ENCODE data around the gene CEACAM21.

The CEACAM21 gene

DNA sequence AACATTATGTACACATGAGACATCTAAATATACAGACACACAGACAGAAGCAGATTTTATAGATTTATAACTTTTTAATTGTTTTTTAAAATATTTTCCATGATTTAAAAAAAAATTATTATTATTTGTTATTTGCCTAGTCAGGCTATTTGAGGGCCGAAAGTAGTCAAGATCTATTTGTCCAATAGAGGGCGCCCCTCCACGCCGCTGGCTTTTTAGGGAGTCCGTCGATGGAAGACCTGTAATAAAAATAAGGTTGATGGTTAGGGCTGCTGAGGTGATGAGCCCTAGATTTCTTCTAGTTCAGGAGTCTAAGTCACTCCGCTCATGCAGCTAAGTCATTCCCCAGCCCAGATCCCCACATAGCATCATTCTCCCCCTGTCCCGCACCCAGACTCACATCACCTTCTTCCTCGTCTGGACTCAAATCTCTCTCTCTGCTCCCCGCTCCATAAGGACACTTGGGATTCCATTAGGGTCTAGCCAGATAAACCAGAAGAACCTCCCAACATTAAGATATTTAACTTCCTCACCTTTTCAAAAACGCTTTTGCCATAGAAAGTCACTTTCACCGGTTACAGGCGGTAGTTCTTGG, 33.9 kb upstream of the CEACAM21 start:
- no peak for TF ChIP-seq ZFX (IDR thresholded peaks at IDR 0.05; ENCODE audit: borderline replicate concordance)
- TF ChIP-seq, protein P1, sequence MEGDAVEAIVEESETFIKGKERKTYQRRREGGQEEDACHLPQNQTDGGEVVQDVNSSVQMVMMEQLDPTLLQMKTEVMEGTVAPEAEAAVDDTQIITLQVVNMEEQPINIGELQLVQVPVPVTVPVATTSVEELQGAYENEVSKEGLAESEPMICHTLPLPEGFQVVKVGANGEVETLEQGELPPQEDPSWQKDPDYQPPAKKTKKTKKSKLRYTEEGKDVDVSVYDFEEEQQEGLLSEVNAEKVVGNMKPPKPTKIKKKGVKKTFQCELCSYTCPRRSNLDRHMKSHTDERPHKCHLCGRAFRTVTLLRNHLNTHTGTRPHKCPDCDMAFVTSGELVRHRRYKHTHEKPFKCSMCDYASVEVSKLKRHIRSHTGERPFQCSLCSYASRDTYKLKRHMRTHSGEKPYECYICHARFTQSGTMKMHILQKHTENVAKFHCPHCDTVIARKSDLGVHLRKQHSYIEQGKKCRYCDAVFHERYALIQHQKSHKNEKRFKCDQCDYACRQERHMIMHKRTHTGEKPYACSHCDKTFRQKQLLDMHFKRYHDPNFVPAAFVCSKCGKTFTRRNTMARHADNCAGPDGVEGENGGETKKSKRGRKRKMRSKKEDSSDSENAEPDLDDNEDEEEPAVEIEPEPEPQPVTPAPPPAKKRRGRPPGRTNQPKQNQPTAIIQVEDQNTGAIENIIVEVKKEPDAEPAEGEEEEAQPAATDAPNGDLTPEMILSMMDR (IDR thresholded peaks at IDR 0.05): peak; percentile 85
- no peak overlapping the region for H3K27ac ChIP-seq

- no peak for TF ChIP-seq ZFX (IDR thresholded peaks at IDR 0.05; ENCODE audit: borderline replicate concordance)
- TF ChIP-seq, protein P1 (IDR thresholded peaks at IDR 0.05): no peak
- no peak overlapping the region for H3K27ac ChIP-seq
These were observed 33.3 kb upstream of the CEACAM21 start for GRCh38 chr19:41542622-41543021.

GRCh38 chr19:41543582-41543981, 32.4 kb upstream of the CEACAM21 start:
- TF ChIP-seq, protein P1 (IDR thresholded peaks at IDR 0.05): no peak
- TF ChIP-seq ZFX (IDR thresholded peaks at IDR 0.05; ENCODE audit: borderline replicate concordance): no peak
- no peak overlapping the region for H3K27ac ChIP-seq

DNA sequence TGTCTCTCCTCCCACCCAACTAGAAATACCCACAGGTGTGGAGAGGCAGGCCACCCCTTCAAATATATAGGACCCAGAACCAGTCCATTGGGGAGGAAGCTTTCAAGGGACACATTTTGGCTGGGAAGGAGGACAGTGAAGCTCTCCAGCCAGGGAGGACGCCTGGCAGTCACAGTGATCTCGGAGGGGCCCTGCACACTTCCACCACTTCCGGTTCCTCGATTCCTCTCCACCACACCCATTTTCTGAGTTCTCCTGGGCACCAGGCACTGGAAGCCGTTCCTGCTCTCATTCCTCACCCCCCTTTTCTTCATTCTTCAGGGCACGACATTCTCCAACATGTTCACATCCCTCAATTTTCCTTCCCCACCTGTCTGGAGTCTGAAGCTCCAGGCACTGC, 30.4 kb upstream of the CEACAM21 start:
- TF ChIP-seq, protein P1 (IDR thresholded peaks at IDR 0.05): no peak
- TF ChIP-seq ZFX (IDR thresholded peaks at IDR 0.05; ENCODE audit: borderline replicate concordance): no peak
- no peak overlapping the region for H3K27ac ChIP-seq

DNA sequence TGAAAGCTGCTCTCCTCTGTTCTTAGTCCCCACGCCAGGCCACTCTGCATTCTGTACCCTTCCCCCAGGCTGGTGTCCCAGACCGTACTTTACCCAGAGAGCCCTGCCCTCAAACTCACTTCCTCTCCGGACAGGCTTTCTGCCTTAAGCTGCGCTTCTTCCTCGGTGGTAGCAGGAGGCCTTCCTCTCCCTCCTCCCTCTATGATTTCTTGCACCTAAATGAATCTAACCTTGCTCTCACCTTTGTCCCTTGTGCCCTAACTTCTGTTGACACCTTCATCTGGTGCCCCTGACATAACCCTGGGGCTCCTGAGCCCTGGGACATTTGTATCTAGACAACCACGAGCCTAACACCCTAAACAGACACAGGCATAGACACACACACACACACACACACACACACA, 29.6 kb upstream of the CEACAM21 start:
- H3K27ac ChIP-seq: no peak overlapping the region
- TF ChIP-seq ZFX (IDR thresholded peaks at IDR 0.05; ENCODE audit: borderline replicate concordance): no peak
- TF ChIP-seq, protein P1 (IDR thresholded peaks at IDR 0.05): no peak

DNA sequence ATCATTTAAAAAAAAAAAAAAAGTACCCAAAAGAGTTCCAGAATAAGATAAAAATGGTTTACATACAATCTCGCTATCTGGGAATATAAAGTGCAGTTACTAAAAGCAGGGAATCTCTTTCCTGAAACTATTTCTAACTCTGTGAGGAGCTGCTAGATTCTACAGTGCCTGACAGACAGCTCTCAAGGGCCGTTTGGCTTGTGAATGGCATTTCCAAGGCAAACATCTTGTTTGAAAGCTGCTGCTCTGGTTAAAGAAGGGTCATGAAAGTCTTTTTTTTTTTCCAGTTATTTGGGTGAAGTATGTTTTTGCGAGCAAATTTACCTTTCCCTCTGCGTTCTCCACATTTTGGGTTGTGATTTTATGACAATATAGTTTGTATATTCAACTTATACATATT, 29.0 kb upstream of the CEACAM21 start:
- TF ChIP-seq, protein P1 (IDR thresholded peaks at IDR 0.05): no peak
- no peak overlapping the region for H3K27ac ChIP-seq

DNA sequence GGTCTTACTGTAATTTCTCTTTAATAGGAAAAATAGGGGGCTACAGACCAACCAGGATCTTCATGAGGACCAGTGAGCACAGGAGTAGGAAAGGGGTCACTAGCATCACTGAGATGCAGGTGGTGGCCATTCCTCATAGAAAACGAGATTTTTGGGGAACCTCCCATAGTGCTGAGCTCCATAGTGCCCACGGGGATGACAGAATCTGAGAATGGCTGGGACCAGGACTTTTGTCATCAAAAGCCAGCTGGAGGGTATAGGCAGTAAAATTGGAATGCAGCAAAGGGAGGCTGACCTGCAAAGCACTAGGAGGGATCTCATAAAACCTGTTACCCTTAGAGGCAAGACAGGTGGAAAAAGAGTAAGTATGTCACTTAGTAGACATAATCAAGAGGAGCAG, 28.4 kb upstream of the CEACAM21 start:
- TF ChIP-seq, protein P1 (IDR thresholded peaks at IDR 0.05): no peak
- H3K27ac ChIP-seq: no peak overlapping the region
